Suprapubic skin (tissue), 3 donors: ENCODE results near the gene ARHGAP5.

ENCODE experiments used
- POLR2A ChIP-seq, 2 donors: fragments of 450-650 bp; IDR thresholded peaks; one replicate each; pipeline ENCODE4 v1.6.1; 2017; ENCODE audit warnings: antibody characterized with exemption in 2 of 2, mild to moderate bottlenecking in 2 of 2, moderate library complexity in 2 of 2
- TF ChIP-seq, protein P1 (sequence below), 2 donors: fragments of 200-600 bp in 1 of 2; fragments of 450-650 bp in 1 of 2; sonication (generic) in 1 of 2; IDR thresholded peaks; one replicate each; pipeline ENCODE4 v1.5.1; 2016 to 2019; ENCODE audit warnings: antibody characterized with exemption in 2 of 2, mild to moderate bottlenecking in 1 of 2, moderate library complexity in 1 of 2

DNA sequence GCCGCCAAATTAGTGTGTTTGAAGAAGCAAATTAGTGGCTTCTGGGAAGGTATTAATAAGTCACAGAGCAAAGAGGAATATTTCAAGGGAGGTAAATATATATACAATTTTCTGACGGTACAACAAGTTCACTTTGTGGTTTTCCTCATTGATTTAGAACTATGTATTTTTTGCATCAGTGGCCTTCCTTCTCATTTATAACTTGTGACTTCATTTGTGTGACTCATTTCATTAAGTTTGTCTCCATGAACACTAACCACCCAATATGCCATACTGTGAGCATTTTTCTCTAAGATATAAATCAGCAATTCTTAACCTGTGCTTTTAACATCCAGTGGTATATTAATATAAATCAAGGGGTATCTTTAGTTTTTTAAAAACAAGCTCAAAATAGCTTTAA, 29.3 kb upstream of the ARHGAP5 start:
- TF ChIP-seq, protein P1, sequence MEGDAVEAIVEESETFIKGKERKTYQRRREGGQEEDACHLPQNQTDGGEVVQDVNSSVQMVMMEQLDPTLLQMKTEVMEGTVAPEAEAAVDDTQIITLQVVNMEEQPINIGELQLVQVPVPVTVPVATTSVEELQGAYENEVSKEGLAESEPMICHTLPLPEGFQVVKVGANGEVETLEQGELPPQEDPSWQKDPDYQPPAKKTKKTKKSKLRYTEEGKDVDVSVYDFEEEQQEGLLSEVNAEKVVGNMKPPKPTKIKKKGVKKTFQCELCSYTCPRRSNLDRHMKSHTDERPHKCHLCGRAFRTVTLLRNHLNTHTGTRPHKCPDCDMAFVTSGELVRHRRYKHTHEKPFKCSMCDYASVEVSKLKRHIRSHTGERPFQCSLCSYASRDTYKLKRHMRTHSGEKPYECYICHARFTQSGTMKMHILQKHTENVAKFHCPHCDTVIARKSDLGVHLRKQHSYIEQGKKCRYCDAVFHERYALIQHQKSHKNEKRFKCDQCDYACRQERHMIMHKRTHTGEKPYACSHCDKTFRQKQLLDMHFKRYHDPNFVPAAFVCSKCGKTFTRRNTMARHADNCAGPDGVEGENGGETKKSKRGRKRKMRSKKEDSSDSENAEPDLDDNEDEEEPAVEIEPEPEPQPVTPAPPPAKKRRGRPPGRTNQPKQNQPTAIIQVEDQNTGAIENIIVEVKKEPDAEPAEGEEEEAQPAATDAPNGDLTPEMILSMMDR (IDR thresholded peaks at IDR 0.05) = no peak
- TF ChIP-seq POLR2A (IDR thresholded peaks at IDR 0.05) = no peak
